SH-SY5Y (cell line): Measurements from ENCODE around the gene CTNND2.

Experiments
- GATA2 ChIP-seq: IDR thresholded peaks from 2 replicates; pipeline ENCODE4 v1.6.1; 2011; ENCODE audit warnings: mild to moderate bottlenecking, low read depth, low read length
- GATA3 ChIP-seq: IDR thresholded peaks from 2 replicates; pipeline ENCODE4 v1.6.1; 2011; ENCODE audit warnings: low read depth, mild to moderate bottlenecking, low read length, moderate library complexity

Gene CTNND2

DNA sequence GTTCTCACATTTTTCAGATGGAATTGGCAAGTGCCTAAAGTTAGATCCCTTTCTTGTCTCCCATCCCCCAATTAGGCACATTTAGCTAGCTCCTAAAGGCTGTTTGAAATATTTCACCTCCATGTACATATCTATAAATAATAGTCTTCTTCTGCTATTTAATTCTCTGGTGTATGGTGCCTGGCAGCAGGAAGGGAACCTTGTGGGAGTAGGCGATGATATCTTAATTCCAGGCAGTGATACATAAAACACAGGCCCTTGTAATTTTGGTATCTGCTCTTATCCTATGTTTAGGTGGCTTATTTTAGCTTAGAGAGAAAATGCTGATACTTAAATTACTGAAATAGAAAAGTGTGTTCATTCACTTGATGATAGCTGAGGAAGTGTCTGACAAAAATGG is 880.3 kb downstream of the CTNND2 start:
- no peak for TF ChIP-seq GATA3
- no peak for TF ChIP-seq GATA2

GRCh38 chr5:11013793-11014192 is 890.5 kb downstream of the CTNND2 start:
- TF ChIP-seq GATA3, result no peak
- TF ChIP-seq GATA2, result no peak

DNA sequence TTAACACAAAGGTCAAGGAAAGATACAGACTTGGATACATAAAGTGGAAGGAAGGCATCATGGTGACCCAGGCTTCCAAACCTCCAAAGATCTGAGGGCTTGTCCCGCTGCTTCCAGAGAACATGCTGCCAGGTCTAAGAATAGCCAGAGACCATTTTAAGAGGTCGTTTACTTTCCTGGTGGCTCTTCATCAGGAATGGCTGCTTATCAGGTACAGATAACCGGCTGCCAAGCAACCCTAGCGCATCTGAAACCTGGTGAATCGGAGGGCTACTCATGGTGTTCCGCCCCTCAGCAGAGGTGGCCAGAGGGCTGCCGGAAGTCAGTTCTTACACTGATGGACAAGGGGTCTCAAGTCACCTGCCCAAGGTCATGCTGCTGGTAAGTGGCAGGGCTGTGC is 892.0 kb downstream of the CTNND2 start:
- TF ChIP-seq GATA2, result no peak
- no peak for TF ChIP-seq GATA3

DNA sequence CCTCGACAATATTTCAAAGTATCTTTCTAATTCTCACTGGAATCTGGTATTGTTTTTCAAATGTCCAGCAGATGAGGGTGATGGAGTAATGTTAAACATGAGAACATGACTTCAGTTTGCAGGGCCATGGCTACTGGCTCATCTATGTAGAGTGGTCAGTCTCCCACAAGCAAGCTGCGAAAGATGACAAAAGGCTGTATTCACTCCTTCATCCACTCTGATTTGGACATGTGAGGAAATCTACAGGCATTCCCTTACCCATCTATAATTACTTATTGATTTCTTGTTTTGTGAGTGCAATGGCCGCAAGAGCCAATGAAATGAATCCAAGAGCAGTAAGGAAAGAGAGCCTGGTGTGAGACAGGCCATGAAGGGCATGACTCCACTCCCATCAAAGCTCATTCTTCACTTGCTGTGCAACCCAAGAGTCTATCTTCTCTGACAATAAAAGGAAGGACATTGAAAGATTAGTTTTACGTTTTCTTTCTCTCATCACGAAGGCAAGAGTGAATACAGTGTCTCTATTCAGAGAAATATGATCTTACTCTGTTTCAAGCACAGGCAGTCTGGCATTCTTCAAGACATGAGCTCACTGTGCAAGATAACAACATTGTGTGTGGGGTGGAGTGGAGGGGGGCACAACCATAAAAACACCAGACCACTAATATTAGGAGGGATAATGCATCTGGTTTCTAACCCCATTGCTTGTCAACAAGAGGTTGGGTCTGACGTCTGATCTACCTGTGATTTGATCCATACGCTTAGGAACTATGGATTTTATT is 893.6 kb downstream of the CTNND2 start:
- TF ChIP-seq GATA2 (no peak), GATA3 (no peak)

DNA sequence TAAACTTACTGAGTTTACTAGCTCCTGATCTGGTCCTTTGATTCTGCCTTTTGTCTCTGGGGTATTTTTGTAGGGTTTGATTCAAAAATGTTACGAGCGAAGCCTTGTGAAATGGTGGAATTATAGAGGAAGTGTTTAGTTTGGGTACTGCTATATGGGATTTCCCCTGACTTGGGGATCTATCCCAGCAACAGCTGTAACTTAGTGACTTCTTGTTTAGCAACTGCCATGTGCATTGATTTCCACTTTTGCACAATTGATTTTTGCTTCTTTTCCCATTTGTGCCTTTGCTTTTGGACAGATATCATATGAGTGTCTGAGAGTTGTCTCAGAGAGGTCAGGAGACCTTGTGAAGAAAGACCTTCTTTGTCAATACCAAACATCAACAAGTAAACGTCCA is 894.7 kb downstream of the CTNND2 start:
- TF ChIP-seq GATA2 (no peak), GATA3 (no peak)

DNA sequence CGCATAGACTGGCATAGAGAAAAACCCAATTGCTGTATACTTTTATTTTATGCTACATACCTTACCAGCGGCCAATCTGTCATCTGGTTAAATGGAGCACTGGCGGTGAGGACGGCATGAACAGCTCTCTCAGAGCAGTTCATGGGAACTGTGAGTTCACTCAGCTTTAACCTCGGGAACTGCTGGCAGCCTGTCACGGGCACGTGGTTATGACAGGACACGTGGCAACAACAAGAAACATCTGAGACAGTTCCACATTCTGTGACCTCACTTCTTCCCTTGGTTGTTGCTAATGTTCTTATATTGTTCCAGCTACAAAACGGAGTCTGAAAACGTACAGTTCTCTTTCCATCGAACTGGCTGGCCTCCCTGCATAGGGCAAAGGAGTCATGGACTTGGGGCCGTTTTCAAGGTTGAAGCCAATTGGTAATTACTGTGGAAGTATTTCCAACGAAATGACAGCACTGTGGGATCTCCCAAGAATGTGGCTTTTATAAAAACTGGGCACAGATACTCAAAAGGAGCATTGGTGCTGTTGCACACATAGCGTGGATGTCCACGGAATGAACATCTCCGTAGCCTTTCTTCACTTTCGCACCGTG is 896.9 kb downstream of the CTNND2 start:
- no peak for TF ChIP-seq GATA2
- no peak for TF ChIP-seq GATA3

DNA sequence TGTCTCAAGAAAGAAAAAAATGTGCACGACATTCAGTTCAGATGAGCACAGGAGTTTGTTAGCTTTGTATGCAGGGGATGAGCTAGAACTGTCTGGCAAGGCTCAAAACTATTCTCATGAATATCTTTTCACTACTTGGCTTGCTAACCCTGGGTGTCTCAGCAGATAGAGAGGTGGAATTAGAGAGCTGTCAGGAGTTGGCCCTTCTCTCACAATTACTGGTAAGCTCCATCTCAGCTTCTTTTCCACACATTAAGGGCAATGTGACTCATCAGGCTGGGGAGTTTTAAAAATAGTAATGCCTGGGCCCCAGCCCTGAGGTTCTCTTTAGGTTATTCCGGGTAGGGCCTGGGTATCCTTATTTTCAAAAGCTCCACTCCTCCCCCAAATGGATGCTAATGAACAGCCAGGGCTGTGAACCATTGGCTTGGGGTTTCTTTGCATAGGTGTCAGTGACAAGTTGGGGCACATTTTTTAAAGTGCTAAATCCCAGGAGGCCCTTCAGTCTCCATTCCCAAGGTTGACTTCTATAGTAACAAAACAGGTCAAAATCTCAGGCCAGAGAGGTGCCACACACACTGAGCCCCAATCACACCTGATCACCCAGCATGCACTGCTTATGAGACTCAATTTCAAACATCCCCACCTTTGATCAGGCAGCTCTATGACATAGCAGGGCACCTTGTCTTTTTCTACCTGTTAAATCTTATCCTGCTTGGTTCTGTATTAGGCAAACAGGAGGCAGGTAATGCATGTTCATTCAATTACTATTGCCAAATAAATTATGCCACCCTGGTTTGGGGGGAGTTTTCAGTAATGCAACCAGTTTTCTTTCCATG is 903.5 kb downstream of the CTNND2 start:
- no peak for TF ChIP-seq GATA3
- no peak for TF ChIP-seq GATA2

DNA sequence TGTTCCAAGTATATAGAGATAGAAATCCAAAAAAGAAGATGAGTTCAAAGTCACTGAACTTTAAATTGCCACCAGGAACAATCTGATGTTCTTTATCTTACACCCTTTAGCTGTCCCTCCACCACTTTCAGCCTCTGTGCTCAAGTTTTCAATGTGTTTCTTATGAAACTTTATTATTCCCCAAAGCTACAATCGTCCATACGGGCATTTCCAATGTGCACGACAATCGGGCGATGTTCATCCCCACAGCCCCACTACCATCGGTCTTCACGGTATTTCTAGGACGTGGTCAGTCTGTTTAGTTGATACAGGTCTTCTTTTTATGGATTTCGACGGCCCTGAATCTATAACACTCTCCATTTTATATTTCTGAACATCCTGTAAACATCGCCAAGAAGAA is 904.5 kb downstream of the CTNND2 start:
- TF ChIP-seq GATA2 (no peak), GATA3 (no peak)

DNA sequence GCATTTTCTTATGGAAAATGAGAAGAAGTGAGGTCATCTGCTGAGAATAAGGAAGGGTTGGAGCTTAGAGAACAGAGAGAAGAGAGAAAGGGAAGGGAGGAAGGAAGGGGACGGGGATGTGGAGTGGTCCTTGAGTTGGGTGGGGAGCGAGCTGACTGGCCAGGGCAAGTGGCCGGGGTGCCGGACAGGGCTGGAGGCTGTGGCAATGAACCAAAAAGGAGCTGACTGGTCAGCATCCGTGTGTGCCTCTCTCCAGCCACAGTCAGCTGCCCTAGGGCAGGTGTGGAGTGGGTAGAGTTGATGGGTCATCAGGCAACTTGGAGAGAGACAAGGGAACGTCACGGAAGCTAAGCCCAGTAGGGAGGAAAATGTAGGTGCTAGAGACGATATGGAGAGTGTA is 908.4 kb downstream of the CTNND2 start:
- TF ChIP-seq GATA2 (no peak), GATA3 (no peak)

GRCh38 chr5:10994091-10994986 is 909.9 kb downstream of the CTNND2 start:
- TF ChIP-seq GATA3 (no peak), GATA2 (no peak)

DNA sequence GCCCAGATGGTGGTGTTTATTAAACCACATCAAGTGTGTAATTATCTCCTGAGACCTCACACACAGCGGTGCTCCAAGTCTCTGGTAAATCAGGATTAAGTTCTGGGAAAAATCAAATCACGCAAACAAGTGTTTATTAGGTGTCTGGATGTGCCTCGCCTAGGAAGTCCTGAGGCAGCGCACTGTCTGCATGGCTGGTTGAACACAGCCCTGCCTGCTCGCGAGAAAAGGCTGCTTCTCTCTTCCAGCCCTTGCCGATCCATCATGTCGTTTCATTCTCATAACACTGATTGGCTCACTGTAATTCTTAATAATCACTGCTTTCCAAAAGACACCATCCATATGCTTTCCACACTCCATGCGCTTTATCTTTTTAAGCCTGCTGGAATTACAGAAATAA is 913.6 kb downstream of the CTNND2 start:
- TF ChIP-seq GATA2, result no peak
- TF ChIP-seq GATA3, result no peak

GRCh38 chr5:10989577-10990263 is 914.5 kb downstream of the CTNND2 start:
- TF ChIP-seq GATA2 (no peak), GATA3 (no peak)

- TF ChIP-seq GATA2 (no peak), GATA3 (no peak)
Observed at GRCh38 chr5:10988622-10989021, 915.6 kb downstream of the CTNND2 start.
